Endodermal cell (in vitro differentiated cells): ENCODE measurements around the gene PRUNE2. TPM values are rescaled to one million over a fixed set of nuclear protein-coding genes. Genes with fewer than 3 reads are reported as not detected.
A peak's percentile ranks its signal among the peaks of the same experiment; 100 is the strongest.

ENCODE experiments used
- DNase-seq: peaks from one replicate; pipeline ENCODE4 v3.0.0-alpha.2; 2017
- H3K27ac ChIP-seq: 2 replicates; pipeline ENCODE4 v1.5.1; 2013; ENCODE audit warnings: mild to moderate bottlenecking, low read depth, low read length, moderate library complexity
- H3K27me3 ChIP-seq: 2 replicates; pipeline ENCODE4 v1.6.1; 2013; ENCODE audit warnings: mild to moderate bottlenecking, low read length, moderate library complexity; ENCODE audit not compliant: insufficient read depth, control insufficient read depth, poor library complexity, severe bottlenecking
- H3K36me3 ChIP-seq: 2 replicates; pipeline ENCODE4 v1.7.0; 2013; ENCODE audit warnings: mild to moderate bottlenecking, low read length, moderate library complexity; ENCODE audit not compliant: control insufficient read depth, insufficient read depth
- H3K4me1 ChIP-seq: one replicate; pipeline ENCODE4 v1.7.0; 2013; ENCODE audit warnings: low read length; ENCODE audit not compliant: control insufficient read depth, insufficient read depth
- H3K4me3 ChIP-seq: 2 replicates; pipeline ENCODE4 v1.5.1; 2013; ENCODE audit warnings: mild to moderate bottlenecking, low read length, moderate library complexity
- H3K9ac ChIP-seq: 2 replicates; pipeline ENCODE4 v1.6.1; 2013; ENCODE audit warnings: mild to moderate bottlenecking, low read length, moderate library complexity; ENCODE audit not compliant: poor library complexity, severe bottlenecking; ENCODE audit errors: extremely low read depth
- H3K9me3 ChIP-seq: 2 replicates; pipeline ENCODE4 v1.6.1; 2013; ENCODE audit warnings: mild to moderate bottlenecking, low read length, moderate library complexity; ENCODE audit not compliant: control insufficient read depth
- H3K27ac Mint-ChIP-seq: 2 replicates; pipeline ENCODE4 v1.8.0; 2020; ENCODE audit warnings: mixed read lengths
- H3K27me3 Mint-ChIP-seq: 2 replicates; pipeline ENCODE4 v1.8.0; 2021; ENCODE audit warnings: mild to moderate bottlenecking, mixed read lengths; ENCODE audit not compliant: insufficient read depth
- H3K36me3 Mint-ChIP-seq: 2 replicates; pipeline ENCODE4 v1.8.0; 2020; ENCODE audit warnings: low read depth, mixed read lengths
- H3K4me1 Mint-ChIP-seq: 2 replicates; pipeline ENCODE4 v1.8.0; 2020; ENCODE audit warnings: mixed read lengths
- H3K4me3 Mint-ChIP-seq: 2 replicates; pipeline ENCODE4 v1.8.0; 2020; ENCODE audit warnings: mild to moderate bottlenecking, moderate library complexity, mixed read lengths
- H3K9me3 Mint-ChIP-seq: 2 replicates; pipeline ENCODE4 v1.8.0; 2020; ENCODE audit warnings: mild to moderate bottlenecking, mixed read lengths
- WGBS, 2 experiments: methylation state at CpG; one replicate each; pipeline versions ENCODE4 v1.1.5 to v1.1.7; 2013; ENCODE audit warnings: missing lambda C conversion rate in 2 of 2, mixed read lengths in 1 of 2; ENCODE audit not compliant: insufficient coverage in 1 of 2, insufficient read length in 1 of 2; 5-methylcytosine and 5-hydroxymethylcytosine counted together
- total RNA-seq, 2 donors: library from RNA; stranded (reverse); fragmentation: NEBNext Ultra II Directional in 1 of 2; extraction: Animal tissue kit (Norgen Biotek cat#: 25700) in 1 of 2; gene quantifications; 2 replicates in 1 of 2; 3 replicates in 1 of 2; pipeline ENCODE4 v1.2.1, GENCODE V29; 2021
- TF ChIP-seq, protein P1 (sequence below): fragments of 200-600 bp; sonication (generic); conservative IDR thresholded peaks from 2 replicates; pipeline ENCODE4 v1.5.0; 2021; ENCODE audit warnings: antibody characterized with exemption, mild to moderate bottlenecking

The PRUNE2 gene
- total RNA-seq, 2 donors from 2014 or later: 4.1 to 6.8 TPM

DNA sequence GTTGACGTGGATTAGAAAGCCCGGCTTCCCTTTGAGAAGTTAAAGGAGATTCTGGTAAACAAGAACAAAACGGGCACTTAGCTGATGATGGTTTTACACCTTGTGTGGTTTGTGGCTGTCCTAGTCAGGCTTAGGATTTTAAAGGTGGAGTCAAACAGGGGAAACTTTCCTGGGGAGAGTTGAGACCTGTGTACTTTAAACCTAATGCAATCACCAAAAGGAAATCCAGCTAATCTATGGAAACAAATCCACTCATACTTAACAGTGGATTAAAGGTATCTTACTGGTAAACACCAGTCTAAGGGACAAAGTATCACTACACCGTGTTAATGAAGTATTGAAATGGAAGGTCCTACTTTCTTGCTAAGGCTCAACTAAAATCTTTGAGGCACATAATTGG lies 291.9 kb downstream of the PRUNE2 start:
- Histone ChIP-seq H3K4me1 (peaks cover 24% of the 10 kb centered on the region), H3K27me3 (no peaks in the 10 kb centered on the region), H3K27ac (no peak overlapping the region), H3K9me3 (no peaks in the 10 kb centered on the region), H3K9ac (no peak overlapping the region), H3K4me3 (peak overlapping the region; percentile 30), H3K36me3 (no peaks in the 10 kb centered on the region)
- Mint-ChIP-seq H3K27me3 (no peaks in the 10 kb centered on the region), H3K36me3 (no peaks in the 10 kb centered on the region), H3K27ac (peak overlapping the region; percentile 36), H3K4me3 (no peak overlapping the region), H3K9me3 (no peaks in the 10 kb centered on the region), H3K4me1 (peaks cover 52% of the 10 kb centered on the region)
- TF ChIP-seq, protein P1, sequence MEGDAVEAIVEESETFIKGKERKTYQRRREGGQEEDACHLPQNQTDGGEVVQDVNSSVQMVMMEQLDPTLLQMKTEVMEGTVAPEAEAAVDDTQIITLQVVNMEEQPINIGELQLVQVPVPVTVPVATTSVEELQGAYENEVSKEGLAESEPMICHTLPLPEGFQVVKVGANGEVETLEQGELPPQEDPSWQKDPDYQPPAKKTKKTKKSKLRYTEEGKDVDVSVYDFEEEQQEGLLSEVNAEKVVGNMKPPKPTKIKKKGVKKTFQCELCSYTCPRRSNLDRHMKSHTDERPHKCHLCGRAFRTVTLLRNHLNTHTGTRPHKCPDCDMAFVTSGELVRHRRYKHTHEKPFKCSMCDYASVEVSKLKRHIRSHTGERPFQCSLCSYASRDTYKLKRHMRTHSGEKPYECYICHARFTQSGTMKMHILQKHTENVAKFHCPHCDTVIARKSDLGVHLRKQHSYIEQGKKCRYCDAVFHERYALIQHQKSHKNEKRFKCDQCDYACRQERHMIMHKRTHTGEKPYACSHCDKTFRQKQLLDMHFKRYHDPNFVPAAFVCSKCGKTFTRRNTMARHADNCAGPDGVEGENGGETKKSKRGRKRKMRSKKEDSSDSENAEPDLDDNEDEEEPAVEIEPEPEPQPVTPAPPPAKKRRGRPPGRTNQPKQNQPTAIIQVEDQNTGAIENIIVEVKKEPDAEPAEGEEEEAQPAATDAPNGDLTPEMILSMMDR: no peak
- no peak for DNase-seq
- 81 to 100% methylated on average over 1 to 4 of the region's 4 CpGs for WGBS, 2 experiments

- DNase-seq: no peak
- 92 to 93% methylated on average over 4 to 8 of the region's 8 CpGs for WGBS, 2 experiments
- no peaks in the 10 kb centered on the region for H3K9me3 ChIP-seq
- H3K9me3 Mint-ChIP-seq: no peaks in the 10 kb centered on the region
- H3K27me3 Mint-ChIP-seq: no peaks in the 10 kb centered on the region
- no peak overlapping the region for H3K27ac ChIP-seq
- peaks cover 52% of the 10 kb centered on the region for H3K4me1 Mint-ChIP-seq
- H3K4me3 ChIP-seq: no peak overlapping the region
- H3K4me1 ChIP-seq: peaks cover 24% of the 10 kb centered on the region
- H3K9ac ChIP-seq: no peak overlapping the region
- H3K36me3 Mint-ChIP-seq: no peaks in the 10 kb centered on the region
- no peaks in the 10 kb centered on the region for H3K36me3 ChIP-seq
- no peak overlapping the region for H3K4me3 Mint-ChIP-seq
- H3K27ac Mint-ChIP-seq: no peak overlapping the region
- H3K27me3 ChIP-seq: no peaks in the 10 kb centered on the region
- TF ChIP-seq, protein P1: no peak
Observed at GRCh38 chr9:76613150-76613781, 292.6 kb downstream of the PRUNE2 start.

DNA sequence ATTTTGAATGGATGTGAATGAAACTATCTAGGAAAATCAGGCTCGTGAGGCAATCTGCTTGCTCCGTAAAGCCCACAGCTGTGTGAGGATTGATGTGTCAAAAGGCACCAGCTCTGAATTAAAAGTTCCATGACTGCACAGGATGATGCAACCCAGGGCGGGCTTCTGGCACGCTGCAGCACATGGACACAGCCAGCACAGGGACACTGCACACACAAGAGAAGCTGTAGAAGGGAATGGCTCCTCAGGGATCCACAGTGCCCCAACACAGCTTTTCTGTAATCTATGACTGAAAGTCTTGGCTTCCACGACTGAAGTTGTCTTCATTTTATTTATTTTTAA lies 295.9 kb downstream of the PRUNE2 start:
- DNase-seq: no peak
- H3K4me3 Mint-ChIP-seq: no peak overlapping the region
- H3K4me1 ChIP-seq: peaks cover 22% of the 10 kb centered on the region

More for the DNA sequence above, 295.9 kb downstream of the PRUNE2 start:
- TF ChIP-seq, protein P1: no peak
- Histone ChIP-seq H3K27ac (no peak overlapping the region), H3K9me3 (no peaks in the 10 kb centered on the region), H3K27me3 (no peaks in the 10 kb centered on the region), H3K36me3 (no peaks in the 10 kb centered on the region), H3K4me3 (no peak overlapping the region), H3K9ac (no peak overlapping the region)
- 86 to 90% methylated on average over 4 to 5 of the region's 5 CpGs for WGBS, 2 experiments
- no peak overlapping the region for H3K27ac Mint-ChIP-seq
- no peaks in the 10 kb centered on the region for H3K36me3 Mint-ChIP-seq
- no peaks in the 10 kb centered on the region for H3K27me3 Mint-ChIP-seq
- H3K4me1 Mint-ChIP-seq: peaks cover 41% of the 10 kb centered on the region
- H3K9me3 Mint-ChIP-seq: no peaks in the 10 kb centered on the region
